H9 (cell line): Measurements from ENCODE around the gene SLC12A4. TPM values are rescaled to one million over a fixed set of nuclear protein-coding genes. Genes with fewer than 3 reads are reported as not detected.

Source experiments
- DNase-seq: peaks from one replicate; pipeline ENCODE4 v3.0.0-alpha.2; 2017
- H2AFZ ChIP-seq: one replicate; pipeline ENCODE4 v1.6.1; 2013; ENCODE audit warnings: mild to moderate bottlenecking, low read length, control low read depth, moderate library complexity
- H2AK5ac ChIP-seq: 2 replicates; pipeline ENCODE4 v1.6.1; 2013; ENCODE audit warnings: low read length, control low read depth, mixed read lengths; ENCODE audit not compliant: insufficient read length
- H2BK120ac ChIP-seq: one replicate; pipeline ENCODE4 v1.6.1; 2013; ENCODE audit warnings: low read depth, mild to moderate bottlenecking, low read length, control low read depth, inconsistent platforms; ENCODE audit not compliant: poor library complexity, severe bottlenecking
- H2BK12ac ChIP-seq: 2 replicates; pipeline ENCODE4 v1.6.1; 2013; ENCODE audit warnings: low read length, control low read depth, mixed read lengths, low read depth; ENCODE audit not compliant: insufficient read length
- H2BK15ac ChIP-seq: 2 replicates; pipeline ENCODE4 v1.6.1; 2013; ENCODE audit warnings: low read depth, low read length, control low read depth
- H2BK20ac ChIP-seq: one replicate; pipeline ENCODE4 v1.6.1; 2013; ENCODE audit warnings: low read depth, mild to moderate bottlenecking, low read length, control low read depth, inconsistent platforms; ENCODE audit not compliant: poor library complexity, severe bottlenecking
- H2BK5ac ChIP-seq: 2 replicates; pipeline ENCODE4 v1.6.1; 2013; ENCODE audit warnings: low read length, control low read depth, mixed read lengths; ENCODE audit not compliant: insufficient read length
- H3K14ac ChIP-seq: 2 replicates; pipeline ENCODE4 v1.6.1; 2013; ENCODE audit warnings: low read length, control low read depth; ENCODE audit not compliant: insufficient read depth
- H3K18ac ChIP-seq: 2 replicates; pipeline ENCODE4 v1.6.1; 2013; ENCODE audit warnings: low read depth, mild to moderate bottlenecking, mixed read lengths, low read length, control low read depth; ENCODE audit not compliant: insufficient read length
- H3K23ac ChIP-seq: 2 replicates; pipeline ENCODE4 v1.6.1; 2013; ENCODE audit warnings: low read length, control low read depth, mixed read lengths, low read depth; ENCODE audit not compliant: insufficient read length
- H3K23me2 ChIP-seq: 2 replicates; pipeline ENCODE4 v1.6.1; 2013; ENCODE audit warnings: low read depth, mild to moderate bottlenecking, mixed read lengths, low read length, control low read depth; ENCODE audit not compliant: insufficient read length, poor library complexity, severe bottlenecking
- H3K27ac ChIP-seq: 2 replicates; pipeline ENCODE4 v1.5.1; 2013; ENCODE audit warnings: low read length, control low read depth, mixed read lengths, low read depth; ENCODE audit not compliant: insufficient read length
- H3K27me3 ChIP-seq: 2 replicates; pipeline ENCODE4 v1.6.1; 2013; ENCODE audit warnings: low read length, control low read depth, inconsistent platforms; ENCODE audit not compliant: insufficient read depth
- H3K4ac ChIP-seq: 2 replicates; pipeline ENCODE4 v1.6.1; 2013; ENCODE audit warnings: low read depth, mild to moderate bottlenecking, control low read depth, inconsistent platforms, low read length, moderate library complexity
- H3K4me1 ChIP-seq: 2 replicates; pipeline ENCODE4 v1.6.1; 2013; ENCODE audit warnings: low read length, control low read depth, inconsistent platforms; ENCODE audit not compliant: insufficient read depth
- H3K4me2 ChIP-seq: 2 replicates; pipeline ENCODE4 v1.6.1; 2013; ENCODE audit warnings: low read length, control low read depth, mixed read lengths; ENCODE audit not compliant: insufficient read length, insufficient read depth
- H3K56ac ChIP-seq: 2 replicates; pipeline ENCODE4 v1.6.1; 2013; ENCODE audit warnings: low read depth, mild to moderate bottlenecking, mixed read lengths, low read length, control low read depth; ENCODE audit not compliant: insufficient read length
- H3K79me1 ChIP-seq: 2 replicates; pipeline ENCODE4 v1.6.1; 2013; ENCODE audit warnings: low read depth, mild to moderate bottlenecking, moderate library complexity, low read length, control low read depth, inconsistent platforms; ENCODE audit not compliant: insufficient read depth, poor library complexity, severe bottlenecking
- H3K79me2 ChIP-seq: 2 replicates; pipeline ENCODE4 v1.6.1; 2013; ENCODE audit warnings: low read length, control low read depth, inconsistent platforms; ENCODE audit not compliant: insufficient read depth
- H3K9ac ChIP-seq: 2 replicates; pipeline ENCODE4 v1.6.1; 2013; ENCODE audit warnings: low read length, control low read depth, mixed read lengths; ENCODE audit not compliant: insufficient read length; ENCODE audit errors: extremely low read depth
- H3K9me3 ChIP-seq: one replicate; pipeline ENCODE4 v1.6.1; 2013; ENCODE audit warnings: low read depth, low read length, inconsistent platforms; ENCODE audit not compliant: control insufficient read depth
- H3T11ph ChIP-seq: one replicate; pipeline ENCODE4 v1.6.1; 2013; ENCODE audit warnings: mild to moderate bottlenecking, low read length, control low read depth, inconsistent platforms
- H4K20me1 ChIP-seq: one replicate; pipeline ENCODE4 v1.6.1; 2013; ENCODE audit not compliant: control insufficient read depth, insufficient read length, insufficient read depth
- H4K5ac ChIP-seq: 2 replicates; pipeline ENCODE4 v1.6.1; 2013; ENCODE audit warnings: low read depth, mild to moderate bottlenecking, mixed read lengths, low read length, control low read depth; ENCODE audit not compliant: insufficient read length
- H4K8ac ChIP-seq: replicated peaks from 2 replicates; pipeline ENCODE4 v1.6.1; 2013; ENCODE audit warnings: low read length, control low read depth, mixed read lengths, low read depth; ENCODE audit not compliant: insufficient read length
- H4K91ac ChIP-seq: 2 replicates; pipeline ENCODE4 v1.6.1; 2013; ENCODE audit warnings: low read depth, mild to moderate bottlenecking, moderate library complexity, mixed read lengths, low read length, control low read depth; ENCODE audit not compliant: insufficient read length
- H3K27ac Mint-ChIP-seq, 3 experiments: 2 replicates in 2 of 3; 3 replicates in 1 of 3; pipeline ENCODE4 v1.8.0; 2020 to 2021; ENCODE audit warnings: mixed read lengths in 3 of 3, mild to moderate bottlenecking in 1 of 3, moderate library complexity in 1 of 3
- H3K27me3 Mint-ChIP-seq: 2 replicates; pipeline ENCODE4 v1.8.0; 2021; ENCODE audit warnings: low read depth, mild to moderate bottlenecking, moderate library complexity, mixed read lengths
- H3K36me3 Mint-ChIP-seq, 3 experiments: 2 replicates in 2 of 3; 3 replicates in 1 of 3; pipeline ENCODE4 v1.8.0; 2020 to 2021; ENCODE audit warnings: low read depth in 3 of 3, mixed read lengths in 3 of 3; ENCODE audit not compliant: insufficient read depth in 1 of 3
- H3K4me1 Mint-ChIP-seq, 2 experiments: 2 replicates each; pipeline ENCODE4 v1.8.0; 2020; ENCODE audit warnings: mixed read lengths in 2 of 2
- H3K4me3 Mint-ChIP-seq, 2 experiments: 2 replicates in 1 of 2; 3 replicates in 1 of 2; pipeline ENCODE4 v1.8.0; 2020 to 2021; ENCODE audit warnings: mild to moderate bottlenecking in 2 of 2, mixed read lengths in 2 of 2, moderate library complexity in 1 of 2
- H3K9me3 Mint-ChIP-seq, 2 experiments: 2 replicates in 1 of 2; 3 replicates in 1 of 2; pipeline ENCODE4 v1.8.0; 2020; ENCODE audit warnings: mild to moderate bottlenecking in 2 of 2, mixed read lengths in 2 of 2, moderate library complexity in 1 of 2
- WGBS: extraction: QIAGEN DNeasy Blood & Tissue Kit; methylation state at CpG from one replicate; pipeline ENCODE4 v1.1.7; 2013; ENCODE audit warnings: missing lambda C conversion rate, low lambda C conversion rate, mixed read lengths; ENCODE audit not compliant: insufficient read length; ENCODE audit errors: extremely low coverage; 5-methylcytosine and 5-hydroxymethylcytosine counted together
- total RNA-seq: library from RNA; stranded (reverse); gene quantifications from 2 replicates; pipeline ENCODE4 v1.2.1, GENCODE V29; 2021
- TF ChIP-seq, protein P1 (sequence below): fragments of 200-600 bp; sonication (generic); conservative IDR thresholded peaks from 3 replicates; pipeline ENCODE4 v1.8.0; 2021; ENCODE audit warnings: antibody characterized with exemption, mild to moderate bottlenecking

SLC12A4 gene
- total RNA-seq, 1 experiment from 2014 or later, result 46.7 TPM

DNA sequence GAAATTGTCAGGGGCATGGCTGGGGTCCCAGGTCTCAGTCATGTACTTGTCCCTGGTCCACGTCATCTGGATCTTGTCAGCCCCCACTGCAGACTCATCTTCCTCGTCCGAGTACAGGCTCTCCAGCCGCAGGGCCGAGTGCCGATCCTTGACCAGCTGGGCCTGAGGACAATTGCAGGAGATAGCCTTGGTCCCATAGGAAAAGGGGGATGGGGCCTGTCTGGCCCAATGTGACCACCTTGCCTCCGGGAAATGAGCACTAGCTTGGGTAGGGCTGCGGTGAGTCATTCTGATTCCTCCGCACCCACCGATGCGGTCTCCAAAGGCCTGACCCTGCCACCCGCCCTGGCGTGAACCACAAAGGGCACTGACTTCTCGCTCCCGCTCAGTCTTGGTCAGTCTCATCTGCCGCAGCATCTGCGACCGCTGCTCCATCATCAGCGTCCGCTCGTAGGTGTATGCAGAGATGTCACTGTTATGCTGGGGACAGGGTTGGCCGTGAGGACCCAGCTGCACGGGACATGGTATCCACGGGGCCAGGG lies 23.0 kb downstream of the SLC12A4 start:
- Mint-ChIP-seq H3K9me3 (no peaks in the 10 kb centered on the region), H3K4me1 (peaks cover 2 to 15% of the 10 kb centered on the region in 2 experiments; a peak in 2 of 4 replicates), H3K4me3 (no peak overlapping the region), H3K27me3 (no peaks in the 10 kb centered on the region), H3K27ac (no peak overlapping the region), H3K36me3 (peaks cover 11 to 57% (median 29%) of the 10 kb centered on the region in 3 experiments; a peak in 5 of 7 replicates)
- no peak overlapping the region for H3T11ph ChIP-seq
- H3K4me2 ChIP-seq, result no peak overlapping the region
- H3K9ac ChIP-seq, result no peak overlapping the region
- no peak overlapping the region for H2AK5ac ChIP-seq
- H3K14ac ChIP-seq, result no peak overlapping the region
- H2BK20ac ChIP-seq, result no peak overlapping the region
- H3K18ac ChIP-seq, result no peak overlapping the region
- no peaks in the 10 kb centered on the region for H3K4me1 ChIP-seq
- no peak for DNase-seq
- no peak overlapping the region for H2AFZ ChIP-seq
- no peak overlapping the region for H4K8ac ChIP-seq
- H3K79me2 ChIP-seq, result no peaks in the 10 kb centered on the region
- no peak overlapping the region for H3K56ac ChIP-seq
- no peak overlapping the region for H4K91ac ChIP-seq
- no peak overlapping the region for H2BK15ac ChIP-seq
- no peak overlapping the region for H3K4ac ChIP-seq
- no peak overlapping the region for H2BK120ac ChIP-seq
- H2BK5ac ChIP-seq, result no peak overlapping the region
- TF ChIP-seq, protein P1, sequence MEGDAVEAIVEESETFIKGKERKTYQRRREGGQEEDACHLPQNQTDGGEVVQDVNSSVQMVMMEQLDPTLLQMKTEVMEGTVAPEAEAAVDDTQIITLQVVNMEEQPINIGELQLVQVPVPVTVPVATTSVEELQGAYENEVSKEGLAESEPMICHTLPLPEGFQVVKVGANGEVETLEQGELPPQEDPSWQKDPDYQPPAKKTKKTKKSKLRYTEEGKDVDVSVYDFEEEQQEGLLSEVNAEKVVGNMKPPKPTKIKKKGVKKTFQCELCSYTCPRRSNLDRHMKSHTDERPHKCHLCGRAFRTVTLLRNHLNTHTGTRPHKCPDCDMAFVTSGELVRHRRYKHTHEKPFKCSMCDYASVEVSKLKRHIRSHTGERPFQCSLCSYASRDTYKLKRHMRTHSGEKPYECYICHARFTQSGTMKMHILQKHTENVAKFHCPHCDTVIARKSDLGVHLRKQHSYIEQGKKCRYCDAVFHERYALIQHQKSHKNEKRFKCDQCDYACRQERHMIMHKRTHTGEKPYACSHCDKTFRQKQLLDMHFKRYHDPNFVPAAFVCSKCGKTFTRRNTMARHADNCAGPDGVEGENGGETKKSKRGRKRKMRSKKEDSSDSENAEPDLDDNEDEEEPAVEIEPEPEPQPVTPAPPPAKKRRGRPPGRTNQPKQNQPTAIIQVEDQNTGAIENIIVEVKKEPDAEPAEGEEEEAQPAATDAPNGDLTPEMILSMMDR, result no peak
- H3K27me3 ChIP-seq, result no peaks in the 10 kb centered on the region
- H4K5ac ChIP-seq, result no peak overlapping the region
- no peak overlapping the region for H3K27ac ChIP-seq
- H3K23ac ChIP-seq, result no peak overlapping the region
- WGBS, result no CpG with 5 or more reads among the region's 24 CpGs
- no peak overlapping the region for H2BK12ac ChIP-seq
- no peaks in the 10 kb centered on the region for H3K9me3 ChIP-seq
- H3K23me2 ChIP-seq, result no peaks in the 10 kb centered on the region
- H3K79me1 ChIP-seq, result no peaks in the 10 kb centered on the region
- no peaks in the 10 kb centered on the region for H4K20me1 ChIP-seq
